ENCODE data around the gene KRT77.

Gene KRT77

DNA sequence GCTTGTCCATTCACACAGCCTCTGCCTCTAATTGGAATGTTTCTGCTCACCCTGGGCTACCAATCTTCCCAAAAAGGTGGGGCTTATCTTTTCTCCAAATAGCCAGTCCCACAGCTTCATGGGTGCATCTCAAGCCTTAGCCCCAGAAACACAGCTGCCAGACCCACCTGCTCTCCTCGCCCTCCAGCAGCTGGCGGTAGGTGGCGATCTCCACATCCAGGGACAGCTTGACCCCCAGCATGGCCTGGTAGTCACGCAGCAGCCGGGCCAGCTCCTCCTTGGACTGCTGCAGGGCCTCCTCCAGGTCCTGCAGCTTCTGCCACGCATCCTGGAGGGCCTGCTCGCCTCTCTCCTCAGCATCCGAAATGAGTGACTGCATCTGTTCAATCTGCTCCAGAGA is 11.1 kb downstream of the KRT77 start:
- no peak for DNase-seq

GRCh38 chr12:52691841-52692150 is 11.5 kb downstream of the KRT77 start:
- no peak for DNase-seq

GRCh38 chr12:52691076-52691840 is 12.1 kb downstream of the KRT77 start:
- DNase-seq, result peak in 8 of 56 donors; percentile 3 to 49 (median 13)

- DNase-seq, result no peak
Observed at GRCh38 chr12:52690351-52691075, 12.8 kb downstream of the KRT77 start.

GRCh38 chr12:52689936-52690335 is 13.4 kb downstream of the KRT77 start:
- no peak for DNase-seq

DNA sequence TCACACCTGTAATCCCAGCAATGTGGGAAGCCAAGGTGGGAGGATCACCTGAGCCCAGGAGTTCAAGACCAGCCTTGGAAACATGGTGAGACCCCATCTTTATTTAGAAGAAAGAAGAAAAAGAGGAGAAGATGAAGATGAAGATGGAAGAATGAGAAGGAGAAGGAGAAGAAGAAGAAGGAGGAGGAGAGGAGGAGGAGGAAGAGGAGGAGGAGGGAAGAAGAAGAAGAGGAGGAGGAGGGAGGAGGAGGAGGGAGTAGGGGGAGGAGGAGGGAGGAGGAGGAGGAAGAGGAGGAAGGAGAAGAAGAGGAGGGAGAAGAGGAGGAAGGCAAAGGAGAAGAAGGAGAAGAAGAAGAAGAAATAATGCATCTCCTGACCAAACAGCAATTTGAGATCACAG is 14.1 kb downstream of the KRT77 start:
- DNase-seq, result no peak

GRCh38 chr12:52688481-52688880 is 14.8 kb downstream of the KRT77 start:
- no peak for DNase-seq

DNA sequence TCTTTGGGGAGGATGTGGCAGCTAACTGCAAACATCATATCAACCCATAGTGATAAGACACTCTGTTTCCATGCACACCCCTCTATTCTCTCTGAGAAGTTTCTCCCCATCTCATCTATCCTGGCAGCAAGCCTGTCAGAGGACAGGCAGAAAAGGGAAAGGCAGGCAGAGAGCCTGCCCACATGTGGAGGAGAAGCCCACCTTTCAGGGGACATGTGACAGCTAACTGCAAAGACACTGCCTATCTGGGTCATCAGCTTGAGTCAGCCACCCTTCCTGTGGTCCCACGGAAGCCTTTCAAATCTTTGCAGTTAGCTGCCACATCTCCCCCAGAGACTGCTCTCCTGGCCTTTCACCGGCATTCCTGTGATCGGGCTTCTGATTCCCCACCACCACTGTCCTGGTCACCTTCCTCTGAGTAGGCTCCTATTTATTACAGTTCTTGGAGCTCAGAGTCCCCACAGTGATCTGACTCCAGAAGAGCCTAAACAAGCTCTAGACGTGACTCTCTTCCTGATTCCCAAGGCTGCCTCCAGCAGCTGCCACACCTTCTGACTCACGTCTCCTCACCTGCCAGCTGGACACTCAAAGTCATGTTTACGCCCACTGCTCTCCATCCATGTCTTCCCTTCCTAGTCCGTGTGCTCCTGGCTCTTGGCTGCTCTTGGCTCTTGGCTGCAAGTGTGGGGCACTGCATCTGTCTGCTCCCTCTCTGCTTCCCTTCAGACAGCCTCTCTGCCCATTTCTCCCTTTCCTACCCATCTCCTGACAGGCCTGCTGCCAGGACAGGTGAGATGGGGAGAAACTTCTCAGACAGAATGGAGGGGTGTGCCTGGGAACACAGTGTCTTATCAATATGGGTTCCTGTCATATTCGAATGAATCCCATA is 15.6 kb downstream of the KRT77 start:
- DNase-seq, result no peak

GRCh38 chr12:52686756-52687487 is 16.4 kb downstream of the KRT77 start:
- no peak for DNase-seq

DNA sequence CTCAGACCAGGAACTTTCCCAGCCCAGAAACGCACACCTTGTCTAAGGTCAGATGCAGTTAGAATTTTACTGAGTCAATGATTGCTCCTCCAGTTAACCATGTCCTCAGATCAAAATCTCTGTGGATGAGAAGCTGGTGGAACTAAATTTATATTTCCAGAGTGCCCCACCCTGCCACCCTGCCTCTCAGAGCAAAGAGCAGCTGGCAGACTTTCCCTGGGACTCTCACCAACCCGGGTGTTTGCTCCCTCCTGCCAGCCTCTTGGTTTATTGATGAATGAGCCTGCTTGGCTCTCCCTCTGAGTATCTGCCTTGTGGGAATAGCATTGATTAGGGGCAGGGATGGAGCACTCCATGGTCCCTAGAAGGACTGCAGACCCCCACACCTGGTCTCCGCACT is 17.3 kb downstream of the KRT77 start:
- no peak for DNase-seq

- DNase-seq, result no peak
Observed at GRCh38 chr12:52685406-52685890, 17.9 kb downstream of the KRT77 start.

DNA sequence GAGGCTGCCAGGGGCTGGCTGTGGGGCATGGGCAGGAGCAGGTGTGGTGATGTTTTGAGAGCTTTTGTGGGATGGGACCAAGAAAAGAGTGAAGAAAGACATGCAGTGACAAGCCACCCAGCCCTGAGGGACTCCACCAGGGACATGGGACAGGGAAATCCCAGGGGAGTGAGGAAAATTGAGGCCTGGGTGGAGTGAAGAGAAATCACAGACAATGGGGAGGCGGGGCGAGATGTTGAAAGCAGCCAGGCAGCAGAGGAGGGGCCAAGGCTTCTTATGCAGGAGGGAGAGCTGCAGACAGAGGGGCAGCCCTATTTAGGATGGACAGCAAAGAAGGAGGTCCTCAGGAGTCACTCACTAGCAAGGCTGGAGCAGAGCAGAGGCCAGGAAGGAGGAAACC is 18.9 kb downstream of the KRT77 start:
- no peak for DNase-seq

DNA sequence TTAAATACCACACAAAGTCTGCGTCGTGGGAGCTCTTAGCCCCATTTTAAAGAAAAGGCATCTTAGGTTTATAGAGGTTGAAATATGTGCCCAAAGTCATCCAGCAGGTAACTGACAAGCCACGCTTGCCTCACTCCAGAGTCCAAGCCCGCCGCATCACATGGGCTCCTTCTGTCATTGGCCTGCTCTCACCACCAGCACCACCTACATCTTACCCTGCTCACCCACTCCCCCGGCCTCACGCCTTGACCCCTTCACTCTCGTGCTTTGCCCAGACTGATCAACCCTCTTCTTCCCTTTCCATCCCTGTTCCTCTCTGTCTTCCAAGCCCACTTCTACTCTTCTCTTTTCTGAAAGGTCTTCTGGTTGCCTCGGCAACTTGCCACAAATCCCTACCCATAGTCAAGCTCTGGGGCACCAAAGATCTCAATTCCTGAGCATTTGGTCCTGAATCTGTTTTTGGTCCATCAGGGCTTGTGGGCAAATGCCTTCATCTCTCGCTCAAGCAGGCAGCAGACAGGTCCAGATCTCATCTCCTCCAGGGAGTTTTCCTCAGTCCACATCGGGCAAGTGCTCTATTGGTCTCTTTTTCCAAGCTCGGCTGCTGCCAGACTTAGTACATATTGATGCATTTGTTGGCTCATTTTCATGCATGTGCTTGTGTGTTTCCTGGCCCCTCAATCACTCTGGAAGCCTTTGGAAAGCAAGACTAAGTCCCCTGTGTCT is 19.6 kb downstream of the KRT77 start:
- DNase-seq, result no peak

DNA sequence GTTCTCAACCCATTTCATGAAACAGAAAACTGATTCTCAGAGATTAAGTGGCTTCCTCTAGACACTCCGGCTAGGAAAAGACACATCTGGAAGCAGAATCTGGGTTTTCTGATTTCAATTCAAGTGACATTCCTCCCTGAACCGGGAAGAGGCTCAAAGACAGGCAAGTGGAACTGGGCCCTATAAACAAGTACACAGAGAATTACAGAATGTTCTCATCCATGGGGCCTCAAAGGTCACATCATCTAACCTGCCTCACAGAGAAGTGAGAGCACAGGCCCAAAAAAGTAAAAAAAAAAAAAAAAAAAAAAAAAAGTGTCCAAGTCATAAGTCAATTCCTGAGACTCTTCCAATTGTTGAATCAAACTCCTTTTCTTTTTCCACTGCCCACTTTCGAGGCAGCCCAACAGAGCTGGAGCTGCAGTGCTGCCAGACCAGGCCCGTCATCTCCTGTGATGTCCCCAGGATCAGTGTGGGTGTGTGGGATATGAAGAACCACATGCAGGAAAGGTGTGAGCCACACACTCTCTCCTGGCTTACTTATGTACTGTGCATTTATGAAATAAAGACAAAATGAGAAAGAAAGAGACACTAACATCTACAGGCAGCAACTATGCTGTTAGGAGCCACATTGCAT is 20.3 kb downstream of the KRT77 start:
- no peak for DNase-seq

- no peak for DNase-seq
Observed at GRCh38 chr12:52682381-52682660, 21.0 kb downstream of the KRT77 start.

- DNase-seq, result no peak
Observed at GRCh38 chr12:52681526-52682380, 21.6 kb downstream of the KRT77 start.

- no peak for DNase-seq
Observed at GRCh38 chr12:52680363-52680762, 23.0 kb downstream of the KRT77 start, which contains the start of gene KRT1. Gene KRT1, minus strand, starts transcription at chr12:52680407. Its CDS starts 59 bp downstream, at chr12:52680348.

GRCh38 chr12:52679875-52680274 is 23.4 kb downstream of the KRT77 start:
- DNase-seq, result no peak

DNA sequence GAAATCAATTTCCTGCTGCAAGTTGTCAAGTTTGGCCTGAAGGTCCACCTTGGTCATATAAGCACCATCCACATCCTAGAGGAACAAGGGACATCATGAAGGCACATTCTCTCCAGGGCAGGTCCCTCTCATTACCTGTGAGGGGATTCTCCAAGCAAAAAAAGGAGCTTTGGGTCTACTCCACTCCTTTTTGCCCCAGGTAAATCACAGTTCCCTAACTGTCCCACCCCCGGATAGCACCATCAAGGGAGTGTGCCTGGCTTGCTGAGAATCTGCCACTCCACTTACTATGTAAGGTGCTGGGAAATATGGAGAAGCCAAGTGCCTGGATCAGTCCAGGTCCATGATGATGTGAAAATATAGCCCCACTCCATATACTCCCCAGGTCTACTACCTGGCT is 25.7 kb downstream of the KRT77 start:
- DNase-seq, result no peak

Data from nucleus accumbens (tissue), 56 donors.